Fibroblast of mammary gland (primary cell): Measurements from ENCODE around the gene KCNMA1.

Experiments
- DNase-seq: peaks from one replicate; pipeline ENCODE4 v3.0.0-alpha.2; 2010; ENCODE audit warnings: low read depth
- H3K4me3 ChIP-seq: 2 replicates; pipeline ENCODE4 v1.5.1; 2011; ENCODE audit warnings: low read depth, mild to moderate bottlenecking, low read length, moderate library complexity; ENCODE audit not compliant: control insufficient read depth
- CTCF ChIP-seq: conservative IDR thresholded peaks from 2 replicates; pipeline ENCODE4 v1.5.1; 2011; ENCODE audit warnings: low read depth, low read length, inconsistent platforms; ENCODE audit not compliant: control insufficient read depth, insufficient read depth

Gene KCNMA1

GRCh38 chr10:77625379-77625778 is 12.2 kb downstream of the KCNMA1 start:
- H3K4me3 ChIP-seq: no peak overlapping the region
- TF ChIP-seq CTCF: no peak
- DNase-seq: no peak

GRCh38 chr10:77622889-77623291 is 14.7 kb downstream of the KCNMA1 start:
- no peak overlapping the region for H3K4me3 ChIP-seq
- no peak for DNase-seq
- TF ChIP-seq CTCF: no peak

- H3K4me3 ChIP-seq: no peak overlapping the region
- no peak for TF ChIP-seq CTCF
- DNase-seq: no peak
These were observed 16.9 kb downstream of the KCNMA1 start for GRCh38 chr10:77620731-77621130.

GRCh38 chr10:77619964-77620703 is 17.5 kb downstream of the KCNMA1 start:
- TF ChIP-seq CTCF: no peak
- no peak overlapping the region for H3K4me3 ChIP-seq
- DNase-seq: no peak

- H3K4me3 ChIP-seq: no peak overlapping the region
- no peak for DNase-seq
- TF ChIP-seq CTCF: no peak
These were observed 19.5 kb downstream of the KCNMA1 start for GRCh38 chr10:77618117-77618516.

GRCh38 chr10:77616766-77617165 is 20.8 kb downstream of the KCNMA1 start:
- H3K4me3 ChIP-seq: no peak overlapping the region
- DNase-seq: no peak
- no peak for TF ChIP-seq CTCF
